ENCODE measurements around the gene BACE2. TPM values are rescaled to one million over a fixed set of nuclear protein-coding genes. Genes with fewer than 3 reads are reported as not detected.
"Not testable (repeated sequence)": the region's sequence is repeated elsewhere in the genome, so short reads cannot be mapped to it uniquely, and the experiment has no call there.

The BACE2 gene
- total RNA-seq, 2 donors from 2014 or later: 0.37 to 1.4 TPM

GRCh38 chr21:41176846-41177245, 8.9 kb downstream of the BACE2 start:
- DNase-seq (no peak), ATAC-seq (no peak)
- peaks cover 75% of the 10 kb centered on the region for H3K27me3 Mint-ChIP-seq
- H3K36me3 Mint-ChIP-seq (ENCODE audit: low read depth): peaks cover 6% of the 10 kb centered on the region
- H3K9me3 ChIP-seq (ENCODE audit: control insufficient read depth, low read length, poor library complexity, severe bottlenecking): no peaks in the 10 kb centered on the region
- H3K27ac Mint-ChIP-seq: no peak overlapping the region
- no peak overlapping the region for H3K4me3 Mint-ChIP-seq
- no peaks in the 10 kb centered on the region for H3K4me1 Mint-ChIP-seq

GRCh38 chr21:41180752-41181151, 12.8 kb downstream of the BACE2 start:
- DNase-seq (no peak), ATAC-seq (no peak)
- Mint-ChIP-seq H3K4me3 (no peak overlapping the region), H3K36me3 (ENCODE audit: low read depth) (peaks cover 4% of the 10 kb centered on the region), H3K4me1 (no peaks in the 10 kb centered on the region), H3K27me3 (peaks cover 84% of the 10 kb centered on the region), H3K27ac (no peak overlapping the region)
- no peaks in the 10 kb centered on the region for H3K9me3 ChIP-seq (ENCODE audit: control insufficient read depth, low read length, poor library complexity, severe bottlenecking)

GRCh38 chr21:41182547-41182946, 14.6 kb downstream of the BACE2 start:
- DNase-seq: no peak
- Mint-ChIP-seq H3K36me3 (ENCODE audit: low read depth) (peaks cover 4% of the 10 kb centered on the region), H3K27ac (no peak overlapping the region), H3K27me3 (peaks cover 71% of the 10 kb centered on the region), H3K4me1 (no peaks in the 10 kb centered on the region), H3K4me3 (no peak overlapping the region)
- no peak for ATAC-seq
- H3K9me3 ChIP-seq (ENCODE audit: control insufficient read depth, low read length, poor library complexity, severe bottlenecking): no peaks in the 10 kb centered on the region

GRCh38 chr21:41183575-41183974, 15.6 kb downstream of the BACE2 start:
- DNase-seq (no peak), ATAC-seq (no peak)
- peaks cover 64% of the 10 kb centered on the region for H3K27me3 Mint-ChIP-seq
- H3K9me3 ChIP-seq (ENCODE audit: control insufficient read depth, low read length, poor library complexity, severe bottlenecking): no peaks in the 10 kb centered on the region
- no peak overlapping the region for H3K4me3 Mint-ChIP-seq
- no peaks in the 10 kb centered on the region for H3K4me1 Mint-ChIP-seq
- H3K36me3 Mint-ChIP-seq (ENCODE audit: low read depth): peaks cover 4% of the 10 kb centered on the region
- no peak overlapping the region for H3K27ac Mint-ChIP-seq

- no peaks in the 10 kb centered on the region for H3K9me3 ChIP-seq (ENCODE audit: control insufficient read depth, low read length, poor library complexity, severe bottlenecking)
- DNase-seq (no peak), ATAC-seq (no peak)
- Mint-ChIP-seq H3K27me3 (peaks cover 44% of the 10 kb centered on the region), H3K36me3 (ENCODE audit: low read depth) (no peaks in the 10 kb centered on the region), H3K4me1 (no peaks in the 10 kb centered on the region), H3K4me3 (no peak overlapping the region), H3K27ac (no peak overlapping the region)
Observed at GRCh38 chr21:41185802-41186201, 17.8 kb downstream of the BACE2 start.

GRCh38 chr21:41186755-41187536, 19.0 kb downstream of the BACE2 start:
- no peak for DNase-seq
- Mint-ChIP-seq H3K4me1 (no peaks in the 10 kb centered on the region), H3K27ac (no peak overlapping the region), H3K27me3 (peaks cover 36% of the 10 kb centered on the region), H3K4me3 (no peak overlapping the region), H3K36me3 (ENCODE audit: low read depth) (no peaks in the 10 kb centered on the region)
- no peak for ATAC-seq
- H3K9me3 ChIP-seq (ENCODE audit: control insufficient read depth, low read length, poor library complexity, severe bottlenecking): no peaks in the 10 kb centered on the region

- H3K9me3 ChIP-seq (ENCODE audit: control insufficient read depth, low read length, poor library complexity, severe bottlenecking): no peaks in the 10 kb centered on the region
- ATAC-seq (no peak), DNase-seq (no peak)
- Mint-ChIP-seq H3K4me3 (no peak overlapping the region), H3K27me3 (peaks cover 34% of the 10 kb centered on the region), H3K4me1 (no peaks in the 10 kb centered on the region), H3K27ac (no peak overlapping the region), H3K36me3 (ENCODE audit: low read depth) (no peaks in the 10 kb centered on the region)
Observed at GRCh38 chr21:41187537-41188025, 19.6 kb downstream of the BACE2 start.

GRCh38 chr21:41188486-41189149, 20.7 kb downstream of the BACE2 start:
- Mint-ChIP-seq H3K4me1 (no peaks in the 10 kb centered on the region), H3K27me3 (peaks cover 24% of the 10 kb centered on the region), H3K4me3 (no peak overlapping the region), H3K36me3 (ENCODE audit: low read depth) (no peaks in the 10 kb centered on the region), H3K27ac (no peak overlapping the region)
- DNase-seq (no peak), ATAC-seq (no peak)
- no peaks in the 10 kb centered on the region for H3K9me3 ChIP-seq (ENCODE audit: control insufficient read depth, low read length, poor library complexity, severe bottlenecking)

GRCh38 chr21:41189150-41189745, 21.3 kb downstream of the BACE2 start:
- H3K9me3 ChIP-seq (ENCODE audit: control insufficient read depth, low read length, poor library complexity, severe bottlenecking): no peaks in the 10 kb centered on the region
- Mint-ChIP-seq H3K4me3 (no peak overlapping the region), H3K4me1 (no peaks in the 10 kb centered on the region), H3K27ac (no peak overlapping the region), H3K36me3 (ENCODE audit: low read depth) (no peaks in the 10 kb centered on the region), H3K27me3 (peaks cover 18% of the 10 kb centered on the region)
- ATAC-seq: no peak
- DNase-seq: no peak

- not testable (repeated sequence) for H3K9me3 ChIP-seq (ENCODE audit: control insufficient read depth, low read length, poor library complexity, severe bottlenecking); H3K27ac Mint-ChIP-seq; H3K4me3 Mint-ChIP-seq; H3K4me1 Mint-ChIP-seq; H3K36me3 Mint-ChIP-seq (ENCODE audit: low read depth); ATAC-seq; H3K27me3 Mint-ChIP-seq; DNase-seq
Observed at GRCh38 chr21:41192552-41192951, 24.6 kb downstream of the BACE2 start.

GRCh38 chr21:41195311-41195710, 27.4 kb downstream of the BACE2 start:
- Mint-ChIP-seq H3K27ac (no peak overlapping the region), H3K36me3 (ENCODE audit: low read depth) (no peaks in the 10 kb centered on the region), H3K27me3 (peaks cover 7% of the 10 kb centered on the region), H3K4me1 (no peaks in the 10 kb centered on the region), H3K4me3 (no peak overlapping the region)
- ATAC-seq: no peak
- no peaks in the 10 kb centered on the region for H3K9me3 ChIP-seq (ENCODE audit: control insufficient read depth, low read length, poor library complexity, severe bottlenecking)
- no peak for DNase-seq

- H3K9me3 ChIP-seq (ENCODE audit: control insufficient read depth, low read length, poor library complexity, severe bottlenecking): no peaks in the 10 kb centered on the region
- Mint-ChIP-seq H3K27me3 (peaks cover 20% of the 10 kb centered on the region), H3K4me3 (no peak overlapping the region), H3K36me3 (ENCODE audit: low read depth) (no peaks in the 10 kb centered on the region), H3K27ac (no peak overlapping the region), H3K4me1 (no peaks in the 10 kb centered on the region)
- DNase-seq (no peak), ATAC-seq (no peak)
Observed at GRCh38 chr21:41196993-41197392, 29.0 kb downstream of the BACE2 start.

GRCh38 chr21:41197582-41197981, 29.6 kb downstream of the BACE2 start:
- ATAC-seq (no peak), DNase-seq (no peak)
- H3K9me3 ChIP-seq (ENCODE audit: control insufficient read depth, low read length, poor library complexity, severe bottlenecking): no peaks in the 10 kb centered on the region
- Mint-ChIP-seq H3K4me3 (no peak overlapping the region), H3K27ac (no peak overlapping the region), H3K36me3 (ENCODE audit: low read depth) (no peaks in the 10 kb centered on the region), H3K27me3 (peaks cover 24% of the 10 kb centered on the region), H3K4me1 (no peaks in the 10 kb centered on the region)

All from T-helper 17 cell (primary cell).